HG03039 (cell line): ENCODE results near the gene OARD1.

ENCODE experiments used
- ATAC-seq: cut with Tn5 transposase; IDR thresholded peaks from one replicate; pipeline ENCODE4 v1.9.1; 2021; ENCODE audit warnings: mild to moderate bottlenecking, moderate library complexity; ENCODE audit not compliant: unreplicated experiment

OARD1 gene

DNA sequence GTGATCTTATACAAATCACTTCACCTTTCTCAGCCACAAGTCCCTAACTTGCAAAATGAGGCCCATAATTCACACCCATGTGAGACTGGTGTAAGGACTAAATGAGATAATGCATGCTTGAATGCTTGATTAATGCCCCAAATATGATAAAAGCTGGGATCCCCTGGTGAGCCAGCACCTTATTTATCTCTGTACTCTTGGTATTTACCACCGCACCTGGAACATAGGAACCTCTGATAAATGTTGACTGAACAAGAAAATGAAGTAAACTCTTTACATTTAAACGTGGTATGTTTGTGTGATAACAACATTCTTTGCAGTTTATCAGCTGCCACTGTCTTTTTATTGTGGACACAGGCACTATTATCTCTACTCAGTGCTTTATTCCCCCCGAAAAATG, 21.6 kb downstream of the OARD1 start:
- no peak for ATAC-seq

DNA sequence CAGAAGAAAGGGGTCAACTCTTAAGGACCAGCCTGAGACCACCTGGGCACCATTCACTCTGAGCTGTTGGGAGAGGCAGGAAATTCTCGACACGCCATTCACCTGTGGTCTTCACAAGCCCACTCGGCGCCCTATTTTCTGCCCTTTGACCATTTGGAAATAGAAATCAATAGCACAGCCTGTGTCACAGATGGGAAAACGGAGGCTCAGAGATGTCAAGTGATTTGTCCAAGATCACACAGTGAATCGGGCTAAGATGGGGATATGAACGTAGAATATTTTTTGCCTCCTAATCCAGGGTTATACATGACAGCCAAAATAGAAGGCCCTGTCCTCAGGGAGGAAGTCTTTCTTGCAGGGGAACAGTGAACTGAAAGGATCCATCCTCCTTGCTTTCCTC, 22.2 kb downstream of the OARD1 start:
- no peak for ATAC-seq

DNA sequence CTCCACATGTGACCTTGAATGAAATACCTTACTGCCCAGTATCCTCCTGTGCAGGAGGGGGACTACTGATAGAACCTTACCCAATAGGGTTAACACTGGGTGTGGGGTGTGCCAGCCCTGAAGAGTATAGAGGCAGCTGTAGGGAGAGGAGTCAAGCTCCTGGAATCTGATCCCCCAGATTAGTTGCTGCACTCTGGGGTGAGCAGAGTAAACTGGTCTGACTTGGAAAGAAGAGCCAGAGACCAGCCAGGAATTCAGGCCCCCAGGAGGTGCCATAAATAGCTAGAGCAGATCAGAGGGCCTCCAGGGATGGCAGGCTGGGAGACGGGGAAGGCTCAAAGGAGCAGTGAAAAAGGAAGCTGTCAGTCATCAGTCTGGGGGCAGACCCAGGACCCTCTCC, 22.6 kb downstream of the OARD1 start:
- no peak for ATAC-seq

DNA sequence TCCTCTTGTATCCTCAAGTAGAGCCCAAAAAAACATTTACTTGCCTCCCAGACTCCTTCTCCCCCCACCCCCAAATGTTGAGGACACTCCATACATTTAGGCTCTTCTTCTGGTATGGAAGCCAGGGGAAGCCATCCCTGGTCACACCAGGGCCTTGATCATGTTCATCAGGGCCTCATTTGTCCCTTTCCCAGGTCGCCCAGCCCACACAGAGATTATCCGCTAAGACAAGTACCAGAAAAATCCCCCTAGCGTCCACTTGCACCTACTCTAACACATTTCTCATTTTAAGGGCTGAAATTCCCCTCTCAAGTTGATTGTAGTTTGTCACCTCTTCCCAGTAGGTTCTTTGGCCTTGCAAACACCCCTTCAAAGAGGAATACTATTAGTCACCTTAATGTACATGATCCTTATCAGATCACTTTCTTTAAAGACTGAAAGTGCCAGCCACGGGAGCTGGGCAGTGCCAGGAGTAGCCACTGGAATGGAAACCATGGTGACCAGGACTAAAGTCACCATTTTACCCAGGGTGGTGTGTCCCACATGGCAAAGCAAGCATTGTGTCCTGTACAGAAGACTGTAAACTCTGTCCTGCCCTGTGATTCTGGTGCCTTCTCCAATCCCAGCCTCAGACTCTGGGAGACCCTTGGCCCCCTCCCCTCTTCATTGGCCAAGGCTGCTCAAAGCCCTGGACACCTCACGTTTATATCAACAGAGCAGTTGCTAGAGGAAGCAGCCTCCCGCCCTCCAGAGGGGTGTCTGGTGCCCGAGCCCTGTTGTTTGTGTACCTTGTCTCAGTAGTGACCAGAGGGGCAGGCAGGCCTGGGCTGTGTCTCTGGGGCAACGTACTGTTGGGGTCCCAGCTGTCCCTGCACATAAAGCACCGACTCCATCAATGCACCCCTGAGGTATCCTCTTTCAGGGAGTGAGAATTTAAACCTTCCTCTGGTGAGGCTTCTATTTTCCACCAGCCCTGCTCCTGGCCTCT, 24.1 kb downstream of the OARD1 start:
- no peak for ATAC-seq

DNA sequence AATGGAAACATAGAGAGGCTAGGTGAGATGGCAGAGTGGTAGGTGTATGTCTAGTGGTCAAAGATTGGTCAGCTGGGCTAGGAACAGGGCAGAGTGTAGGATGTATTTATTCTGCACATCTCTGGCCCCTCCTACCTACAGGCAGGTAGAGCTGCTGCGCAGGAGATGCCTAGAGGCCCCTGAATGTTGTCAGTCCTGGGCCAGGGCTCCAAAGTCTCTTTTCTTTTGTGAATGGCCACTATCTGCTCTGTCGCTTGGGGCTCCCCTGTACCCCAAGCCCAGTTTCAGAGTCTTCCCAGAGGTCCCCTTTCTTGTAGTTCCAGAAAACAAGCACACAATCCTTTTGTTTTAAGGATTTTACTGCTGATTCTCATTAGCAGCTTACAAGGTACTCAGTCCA, 24.9 kb downstream of the OARD1 start:
- no peak for ATAC-seq

DNA sequence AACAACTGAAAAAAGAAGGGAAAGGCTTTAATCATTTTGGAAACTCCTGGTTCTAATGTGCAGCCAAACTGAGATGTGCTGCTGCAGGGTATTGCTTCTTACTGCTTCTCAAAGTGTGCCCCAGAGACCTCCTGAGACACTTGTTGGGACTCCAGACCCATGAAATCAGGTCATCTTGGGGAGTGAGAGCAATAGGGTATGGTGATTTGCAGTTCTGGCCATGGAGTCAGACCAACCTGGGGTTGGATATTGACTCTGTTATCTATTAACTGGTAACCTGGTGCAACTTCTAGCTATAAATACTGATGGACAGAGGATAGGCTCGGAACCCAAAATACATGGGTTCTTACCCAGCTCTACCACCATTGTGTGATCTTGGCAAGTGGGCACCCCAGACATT, 26.1 kb downstream of the OARD1 start:
- no peak for ATAC-seq

DNA sequence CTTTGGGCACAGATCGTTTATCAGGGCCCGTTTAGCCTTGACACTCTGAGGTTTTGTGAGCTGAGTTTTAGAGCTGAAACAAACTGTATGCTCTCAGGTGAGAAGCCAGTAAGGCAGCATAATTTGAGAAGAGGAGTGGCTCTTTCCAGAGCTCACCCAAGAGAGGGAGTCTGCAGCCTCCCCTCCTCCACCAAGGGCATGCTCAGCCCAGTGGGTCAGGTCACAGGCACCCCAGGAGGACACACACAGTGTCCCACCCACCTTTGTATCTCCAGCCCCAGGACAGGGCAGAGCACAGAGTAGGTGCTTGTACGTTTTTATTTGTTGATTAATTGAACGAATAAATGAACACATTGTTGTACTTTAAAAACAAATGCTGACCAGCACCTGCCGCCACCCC, 26.5 kb downstream of the OARD1 start:
- no peak for ATAC-seq

DNA sequence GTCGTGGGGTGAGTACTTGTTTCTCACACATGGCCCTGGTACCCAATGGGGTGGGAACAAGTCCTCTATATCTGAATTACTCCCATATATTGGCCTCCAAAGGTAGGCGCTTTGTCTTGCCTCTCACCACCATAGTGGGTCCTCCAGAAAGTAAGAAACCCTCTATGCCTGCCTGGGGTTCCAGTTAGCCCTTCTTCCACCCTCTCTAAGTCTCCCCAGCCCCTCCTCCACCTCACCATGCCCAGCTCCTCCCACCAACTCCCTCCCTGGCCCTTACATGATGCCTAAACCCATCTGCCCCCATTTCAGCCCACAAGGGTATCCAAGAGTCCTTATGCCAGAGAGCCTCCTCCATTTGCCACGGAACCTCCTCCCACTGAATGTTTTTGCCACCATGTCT, 29.0 kb downstream of the OARD1 start:
- no peak for ATAC-seq

DNA sequence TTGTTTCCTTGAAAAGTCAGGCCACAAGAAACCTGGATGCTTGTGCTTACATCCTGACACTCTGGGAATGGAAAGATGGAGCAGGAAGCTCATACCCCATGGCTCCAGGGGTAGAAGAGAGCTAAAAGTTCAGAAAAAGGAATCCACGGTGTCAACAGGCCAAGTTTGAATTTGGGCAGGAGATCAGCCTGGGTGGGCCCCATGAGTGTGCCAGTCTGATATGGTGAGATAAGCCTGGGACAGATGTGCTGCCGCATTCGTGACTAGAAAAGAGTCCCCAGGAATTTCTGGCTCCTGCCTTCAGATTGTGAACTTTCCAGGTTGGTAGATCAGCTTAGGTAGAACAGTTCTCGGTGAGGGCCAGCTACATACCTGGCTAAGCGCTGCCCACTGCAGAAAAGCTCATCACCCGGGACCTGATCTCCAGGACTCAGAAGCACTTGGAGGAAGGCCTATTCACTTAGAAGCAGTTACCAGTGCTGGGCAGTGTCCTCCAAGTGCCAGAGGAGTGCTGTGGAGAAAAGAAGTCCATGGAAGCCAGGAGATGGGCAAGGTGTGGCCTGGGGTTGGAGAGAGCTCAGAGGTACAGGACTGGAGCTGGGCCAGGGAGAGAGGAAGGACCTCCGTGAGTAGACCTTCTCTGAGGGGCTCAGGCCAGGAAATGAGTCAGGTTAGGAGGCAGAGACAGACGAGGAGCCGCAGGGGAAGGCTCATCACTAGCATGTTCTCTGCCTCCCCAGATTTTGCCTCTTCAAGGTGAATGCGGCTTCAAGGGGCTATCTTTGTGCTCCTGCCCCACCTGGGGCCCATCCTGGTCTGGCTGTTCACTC, 29.7 kb downstream of the OARD1 start, which contains the start of gene TSPO2:
Gene TSPO2 (plus strand): TSS at position 242 of the 830 bp plus-strand sequence. CDS start 519 bp downstream, at position 761.
- ATAC-seq: no peak

DNA sequence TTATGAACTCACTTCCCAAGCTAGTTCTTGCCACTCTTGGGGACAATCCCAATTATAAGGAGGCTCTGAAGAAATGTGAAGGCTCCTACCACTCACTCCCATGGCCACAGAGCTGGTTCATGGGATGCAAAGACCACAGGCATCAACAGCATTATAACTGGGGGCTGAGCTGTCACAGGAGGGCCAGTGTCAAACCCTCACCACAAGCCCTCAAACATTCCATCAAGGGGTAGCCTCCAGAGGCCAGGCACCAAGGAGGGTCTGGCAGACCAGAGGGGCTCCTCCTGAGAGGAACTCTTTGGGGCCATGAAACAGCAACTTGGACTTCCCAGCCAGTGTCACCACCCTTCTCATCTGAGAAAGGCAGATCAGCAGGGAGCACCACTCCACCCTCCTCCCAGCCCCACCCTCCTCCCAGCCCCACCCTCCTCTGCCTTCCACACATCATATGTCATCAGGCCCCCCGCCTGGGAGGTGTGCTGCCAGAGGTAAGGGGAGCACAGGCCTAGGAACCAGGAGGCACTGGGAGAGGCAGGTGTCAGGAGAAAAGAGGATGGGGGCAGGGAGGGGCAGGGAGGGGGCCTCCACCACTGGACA, 31.1 kb downstream of the OARD1 start:
- ATAC-seq: no peak

DNA sequence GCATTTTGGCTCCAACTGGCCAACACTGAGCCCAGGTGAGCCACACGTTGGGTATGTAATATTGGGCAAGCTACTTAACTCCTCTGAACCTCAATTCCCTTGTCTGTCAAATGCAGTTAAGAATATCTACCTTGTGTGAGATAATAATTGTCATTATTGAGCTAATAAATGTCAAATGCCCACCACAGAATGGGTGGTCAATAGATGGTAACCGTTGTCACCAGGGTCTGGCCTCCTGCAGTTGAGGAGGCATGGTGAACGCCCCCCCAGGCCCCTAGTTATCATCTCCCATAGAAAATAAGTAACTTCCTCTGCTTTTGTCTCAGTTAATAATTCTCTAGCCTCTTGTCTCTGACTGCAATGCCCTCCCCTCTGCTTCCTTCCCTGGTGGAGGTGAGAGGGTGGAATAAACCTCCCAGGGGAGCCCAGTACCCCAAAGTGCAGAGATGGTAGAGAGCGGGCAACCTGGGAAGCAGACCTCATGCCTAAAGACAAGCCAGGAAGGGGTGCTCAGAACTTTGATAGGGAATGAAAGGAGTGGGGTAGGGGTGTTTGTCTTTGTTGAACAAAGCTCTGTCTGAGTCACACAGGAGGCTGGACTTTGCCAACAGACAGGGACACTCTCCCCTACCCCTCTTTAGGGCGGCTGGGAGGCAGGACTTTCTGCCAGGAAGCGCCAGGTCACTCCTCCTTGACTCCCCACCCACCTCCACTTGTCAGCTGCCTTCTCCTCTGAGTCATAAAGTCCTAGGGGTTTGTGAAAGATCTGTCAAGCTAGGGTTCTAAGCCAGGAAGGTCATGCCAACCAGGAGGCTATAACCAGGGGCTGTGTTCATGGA, 31.8 kb downstream of the OARD1 start:
- ATAC-seq: no peak

DNA sequence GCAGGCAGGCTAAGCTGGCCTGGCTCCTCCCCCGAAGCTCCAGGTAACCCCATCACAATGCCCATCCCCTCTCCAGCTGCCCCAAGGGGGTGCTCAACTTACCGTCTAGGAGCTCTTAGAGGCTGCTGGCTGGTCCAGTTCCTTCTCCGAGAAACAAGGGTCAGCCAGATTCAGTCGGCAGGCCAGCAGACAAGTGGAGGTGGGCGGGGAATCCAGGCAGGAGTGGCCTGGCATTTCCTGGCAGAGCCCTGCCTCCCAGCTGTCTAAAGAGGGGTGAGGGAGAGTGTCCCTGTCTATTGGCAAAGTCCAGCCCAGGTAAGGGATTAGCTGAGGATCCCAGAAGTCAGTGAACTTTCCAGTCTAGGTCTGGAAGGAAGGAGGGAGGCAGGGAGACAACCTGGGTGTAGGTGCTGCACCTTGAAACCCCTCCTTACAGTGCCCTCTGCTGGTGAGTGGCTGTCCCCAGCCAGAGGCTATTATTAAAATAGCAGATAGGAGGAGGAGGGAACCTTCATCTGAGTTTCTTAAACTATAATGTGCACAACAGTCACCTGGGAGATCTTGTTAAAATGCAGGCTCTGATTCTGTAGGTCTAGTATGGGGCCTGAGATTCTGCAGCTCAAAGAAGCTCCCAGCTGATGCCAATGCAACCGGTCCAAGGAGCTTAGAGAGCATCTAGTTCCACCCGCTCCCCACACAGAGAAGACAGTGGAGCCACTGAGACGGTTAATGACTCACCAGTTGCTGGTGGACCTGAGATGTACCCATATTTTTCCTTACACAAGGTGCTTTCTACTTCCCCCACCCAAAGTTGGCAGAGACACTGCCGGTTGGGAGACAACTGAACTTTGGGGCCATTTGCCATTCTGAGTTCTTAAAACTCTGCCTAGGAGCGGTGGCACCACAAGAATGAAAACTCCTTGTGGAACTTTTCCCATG, 32.8 kb downstream of the OARD1 start, which contains the start of gene UNC5CL:
Gene UNC5CL (minus strand): TSS at position 162 of the 939 bp plus-strand sequence. CDS start 4,147 bp downstream, outside the sequence.
- no peak for ATAC-seq

DNA sequence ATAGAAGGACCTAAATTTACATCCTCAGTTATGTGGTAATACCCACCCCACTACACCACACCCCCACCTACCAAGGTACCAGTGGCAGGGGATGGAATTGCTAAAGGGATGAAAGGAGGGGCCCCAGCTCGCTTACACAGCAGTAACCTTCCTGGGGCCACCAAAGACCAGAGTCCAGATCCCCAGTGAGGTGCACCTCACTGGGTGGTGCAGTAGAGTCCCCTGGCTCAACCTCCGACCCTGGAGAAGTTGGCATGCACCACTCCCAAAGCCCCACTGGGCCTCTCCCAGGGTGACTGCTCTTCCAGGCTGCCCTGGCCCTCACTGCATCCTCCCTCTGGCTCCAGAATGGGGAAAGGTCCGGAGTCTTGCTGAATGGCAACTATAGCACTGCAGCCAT, 34.0 kb downstream of the OARD1 start:
- no peak for ATAC-seq

DNA sequence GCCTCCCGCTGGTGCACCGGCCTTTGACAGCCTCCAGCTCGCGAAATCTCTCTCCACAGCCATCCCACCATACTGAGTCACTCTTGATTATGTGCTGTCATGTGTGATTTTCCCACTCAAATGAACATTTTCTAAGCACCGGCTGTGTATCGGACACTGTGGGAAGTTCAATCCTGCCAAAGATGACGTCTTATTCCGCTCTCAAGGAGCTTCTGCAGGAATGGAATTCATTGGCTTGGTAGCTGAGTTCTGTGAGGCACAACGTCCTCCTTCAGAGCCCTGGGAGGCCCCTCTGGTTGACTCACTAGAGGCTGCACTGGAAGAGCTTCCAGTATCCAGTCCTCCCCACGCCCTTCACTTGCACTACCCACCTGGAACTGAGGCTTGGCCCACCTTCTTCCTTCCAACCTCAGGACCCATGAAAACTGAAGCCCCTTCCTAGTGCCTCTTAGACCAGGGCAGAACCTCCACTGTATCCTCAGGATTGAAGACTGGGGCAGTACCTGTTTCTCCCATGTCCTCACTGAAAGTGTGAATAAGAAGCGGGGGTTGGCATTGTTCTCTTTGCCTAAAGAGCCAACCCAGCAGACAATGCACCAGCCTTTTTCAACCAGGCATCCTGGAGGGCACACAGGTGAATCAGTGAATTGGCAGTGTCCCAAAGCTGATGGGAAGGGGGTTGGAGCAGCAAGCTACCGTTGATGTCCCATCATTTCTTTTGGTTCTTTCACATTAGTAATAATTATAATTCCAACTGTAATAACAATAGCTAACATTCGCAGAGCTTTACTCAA, 34.9 kb downstream of the OARD1 start:
- no peak for ATAC-seq

DNA sequence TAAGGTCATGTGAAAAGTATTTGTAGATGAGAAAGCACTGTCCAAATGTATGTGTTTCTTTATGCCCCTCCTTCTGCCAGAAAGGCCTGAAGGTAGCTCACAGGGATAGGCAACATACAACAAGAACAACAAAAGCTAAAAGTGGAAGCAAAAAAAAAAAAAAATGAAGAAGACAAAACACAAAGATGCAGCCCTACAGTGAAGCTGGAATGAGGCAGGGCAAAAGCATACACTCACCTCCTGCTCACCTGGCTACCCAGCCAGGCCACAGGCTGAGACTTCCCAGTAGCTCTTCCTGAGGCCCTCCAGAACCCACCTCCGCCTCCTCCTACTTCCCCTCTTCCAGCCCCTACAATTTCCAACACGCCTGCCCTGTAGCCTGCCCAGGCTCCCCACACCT, 35.6 kb downstream of the OARD1 start:
- no peak for ATAC-seq

DNA sequence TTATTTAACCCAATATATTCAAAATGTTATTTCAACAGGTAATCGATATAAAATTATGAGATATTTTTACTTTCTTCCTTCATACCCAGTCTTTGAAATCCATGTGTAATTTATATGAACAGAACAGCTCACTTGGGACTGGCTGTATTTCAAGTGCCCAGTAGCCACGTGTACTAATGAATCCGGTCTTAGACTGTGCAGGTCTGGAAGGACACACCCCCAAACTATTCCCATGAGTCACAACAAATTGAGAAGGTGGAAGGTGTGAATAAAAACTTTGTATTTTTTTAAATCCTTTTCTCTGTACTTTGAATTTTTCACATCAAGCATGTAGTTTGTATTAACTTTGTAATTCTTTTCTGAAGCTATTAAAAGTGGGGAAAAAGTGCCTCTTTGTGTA, 36.0 kb downstream of the OARD1 start:
- ATAC-seq: no peak

DNA sequence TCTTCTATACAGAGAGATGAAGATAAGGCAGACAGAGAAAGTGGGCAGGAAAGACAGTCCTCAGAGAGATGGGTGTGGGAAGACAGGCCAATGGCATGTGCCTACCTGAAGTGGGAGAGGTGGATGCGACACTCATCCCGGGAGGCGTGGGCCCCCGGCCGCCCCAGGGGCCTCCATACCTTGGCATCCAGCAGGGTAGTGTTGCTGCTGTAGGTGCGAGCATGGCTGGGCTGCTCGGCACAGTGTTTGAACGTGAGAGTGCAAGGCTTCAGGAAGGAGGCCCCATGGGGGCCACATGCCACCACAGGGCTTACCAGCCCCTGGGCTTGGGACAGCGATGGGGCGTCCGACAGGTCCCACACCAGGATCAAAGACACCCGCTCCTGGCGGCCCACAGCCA, 38.4 kb downstream of the OARD1 start:
- no peak for ATAC-seq

DNA sequence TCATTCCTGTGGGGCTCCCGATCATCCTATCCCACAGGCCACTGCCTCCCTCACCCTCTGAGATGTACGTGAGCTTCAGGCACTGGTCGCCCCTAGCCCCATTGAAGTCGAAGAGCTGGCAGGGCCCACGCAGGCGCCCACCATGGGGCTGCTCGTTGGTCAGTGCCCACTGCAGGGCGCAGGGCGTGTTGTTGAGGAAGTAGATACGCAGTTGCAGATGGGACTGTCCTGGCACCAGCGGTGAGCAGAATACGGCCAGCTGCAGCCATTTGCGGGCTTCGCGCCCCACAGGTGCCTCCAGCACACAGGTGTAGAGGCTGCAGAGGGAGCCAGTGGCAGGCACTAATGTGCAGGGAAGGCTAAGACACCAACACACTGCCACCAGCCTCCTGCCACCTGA, 39.3 kb downstream of the OARD1 start:
- no peak for ATAC-seq
